GM13977 (cell line): ENCODE data around the gene COL6A1.

Experiments used
- DNase-seq: peaks from one replicate; pipeline ENCODE4 v3.0.0; 2012; ENCODE audit warnings: low spot score
- in situ Hi-C: fragments of 300-500 bp; cut with MboI; formaldehyde crosslinking; loops from one replicate; pipeline ENCODE4 v1.12.0; 2022; ENCODE audit warnings: low sequenced_read_pairs, low pct_unique_long_range_greater_than_20kb, mixed read lengths, inconsistent platforms; ENCODE audit not compliant: unreplicated experiment
- TF ChIP-seq, protein P1 (sequence below): IDR thresholded peaks from 2 replicates; pipeline ENCODE4 v1.5.1; 2012; ENCODE audit warnings: mild to moderate bottlenecking, control low read depth; ENCODE audit not compliant: insufficient read depth; ENCODE audit errors: extremely low read depth, missing control alignments

COL6A1 gene

GRCh38 chr21:45982758-45983648 is 1.4 kb downstream of the COL6A1 start:
- in situ Hi-C loops, result no loop called here
- TF ChIP-seq, protein P1, sequence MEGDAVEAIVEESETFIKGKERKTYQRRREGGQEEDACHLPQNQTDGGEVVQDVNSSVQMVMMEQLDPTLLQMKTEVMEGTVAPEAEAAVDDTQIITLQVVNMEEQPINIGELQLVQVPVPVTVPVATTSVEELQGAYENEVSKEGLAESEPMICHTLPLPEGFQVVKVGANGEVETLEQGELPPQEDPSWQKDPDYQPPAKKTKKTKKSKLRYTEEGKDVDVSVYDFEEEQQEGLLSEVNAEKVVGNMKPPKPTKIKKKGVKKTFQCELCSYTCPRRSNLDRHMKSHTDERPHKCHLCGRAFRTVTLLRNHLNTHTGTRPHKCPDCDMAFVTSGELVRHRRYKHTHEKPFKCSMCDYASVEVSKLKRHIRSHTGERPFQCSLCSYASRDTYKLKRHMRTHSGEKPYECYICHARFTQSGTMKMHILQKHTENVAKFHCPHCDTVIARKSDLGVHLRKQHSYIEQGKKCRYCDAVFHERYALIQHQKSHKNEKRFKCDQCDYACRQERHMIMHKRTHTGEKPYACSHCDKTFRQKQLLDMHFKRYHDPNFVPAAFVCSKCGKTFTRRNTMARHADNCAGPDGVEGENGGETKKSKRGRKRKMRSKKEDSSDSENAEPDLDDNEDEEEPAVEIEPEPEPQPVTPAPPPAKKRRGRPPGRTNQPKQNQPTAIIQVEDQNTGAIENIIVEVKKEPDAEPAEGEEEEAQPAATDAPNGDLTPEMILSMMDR, result no peak
- DNase-seq, result no peak

DNA sequence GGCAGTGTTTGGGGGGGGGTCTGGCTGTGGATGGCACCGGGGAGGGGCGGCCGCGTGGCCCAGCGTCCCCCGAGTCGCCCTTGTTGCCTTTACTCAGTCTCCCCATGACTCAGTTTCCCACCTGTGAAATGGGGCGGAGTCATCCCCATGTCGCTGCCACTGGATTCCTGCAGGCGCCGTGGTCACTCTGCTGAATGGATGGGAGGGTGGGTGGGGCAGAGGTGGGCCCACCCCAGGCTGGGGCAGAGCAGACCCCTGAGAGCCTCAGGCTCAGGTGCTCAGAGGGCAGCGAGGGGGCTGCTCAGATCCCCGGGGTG is 2.0 kb downstream of the COL6A1 start:
- in situ Hi-C loops, result no loop called here
- DNase-seq, result no peak
- TF ChIP-seq, protein P1, result no peak

DNA sequence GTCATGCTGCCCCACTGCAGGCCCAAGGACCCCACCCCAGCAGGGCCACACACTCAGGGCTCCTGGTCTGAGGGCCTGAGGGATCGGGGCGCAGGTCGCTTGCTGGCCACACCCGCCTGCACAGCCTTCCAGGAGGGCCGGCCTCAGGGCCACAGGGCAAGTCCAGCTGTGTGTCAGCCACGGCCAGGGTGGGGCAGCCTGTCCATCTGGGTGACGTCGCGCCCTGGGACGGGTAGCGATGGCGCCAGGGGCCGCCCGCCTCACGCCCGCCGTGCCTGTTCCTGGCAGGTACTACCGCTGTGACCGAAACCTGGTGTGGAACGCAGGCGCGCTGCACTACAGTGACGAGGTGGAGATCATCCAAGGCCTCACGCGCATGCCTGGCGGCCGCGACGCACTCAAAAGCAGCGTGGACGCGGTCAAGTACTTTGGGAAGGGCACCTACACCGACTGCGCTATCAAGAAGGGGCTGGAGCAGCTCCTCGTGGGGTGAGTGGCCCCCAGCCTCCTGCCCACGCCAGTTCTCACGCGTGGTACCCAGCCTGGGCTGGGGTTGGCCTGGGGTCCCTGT is 2.5 kb downstream of the COL6A1 start:
- TF ChIP-seq, protein P1, result no peak
- in situ Hi-C loops, result no loop called here
- no peak for DNase-seq

GRCh38 chr21:45984584-45985095 is 3.1 kb downstream of the COL6A1 start:
- in situ Hi-C loops, result no loop called here
- no peak for DNase-seq
- TF ChIP-seq, protein P1, result no peak

GRCh38 chr21:45985471-45986315 is 4.1 kb downstream of the COL6A1 start:
- TF ChIP-seq, protein P1, result no peak
- in situ Hi-C loops, result no loop called here
- no peak for DNase-seq

GRCh38 chr21:45986316-45987051 is 4.9 kb downstream of the COL6A1 start:
- TF ChIP-seq, protein P1, result no peak
- in situ Hi-C loops, result no loop called here
- DNase-seq, result no peak
